Stimulated activated CD4-positive, alpha-beta T cell treated with anti-CD3 and anti-CD28 coated beads, Interleukin-12 subunit alpha, Interleukin-12 subunit beta, amount 100 ng/mL, for 4 hours (primary cell): ENCODE measurements around the gene GATA2.

Experiments used
- DNase-seq: peaks from one replicate; pipeline ENCODE4 v3.0.0-alpha.2; 2020

GATA2 gene

GRCh38 chr3:128487813-128488635 is 5.0 kb downstream of the GATA2 start:
- DNase-seq, result peak; percentile 36

DNA sequence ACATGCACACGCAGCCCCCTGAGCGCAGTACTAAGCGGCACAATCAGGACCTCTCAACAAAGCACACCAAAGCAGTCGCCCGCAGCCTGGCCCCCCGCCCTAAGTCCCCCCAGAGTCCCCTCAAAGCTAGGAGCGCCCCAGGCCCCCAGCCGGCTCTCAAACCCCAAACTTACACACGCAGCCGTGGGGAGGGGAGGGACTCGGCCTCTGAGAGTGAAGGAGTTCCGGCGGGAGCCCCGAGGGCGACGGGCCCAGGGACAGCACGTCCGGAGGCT is 5.5 kb downstream of the GATA2 start:
- no peak for DNase-seq

GRCh38 chr3:128486681-128487537 is 6.1 kb downstream of the GATA2 start:
- no peak for DNase-seq

DNA sequence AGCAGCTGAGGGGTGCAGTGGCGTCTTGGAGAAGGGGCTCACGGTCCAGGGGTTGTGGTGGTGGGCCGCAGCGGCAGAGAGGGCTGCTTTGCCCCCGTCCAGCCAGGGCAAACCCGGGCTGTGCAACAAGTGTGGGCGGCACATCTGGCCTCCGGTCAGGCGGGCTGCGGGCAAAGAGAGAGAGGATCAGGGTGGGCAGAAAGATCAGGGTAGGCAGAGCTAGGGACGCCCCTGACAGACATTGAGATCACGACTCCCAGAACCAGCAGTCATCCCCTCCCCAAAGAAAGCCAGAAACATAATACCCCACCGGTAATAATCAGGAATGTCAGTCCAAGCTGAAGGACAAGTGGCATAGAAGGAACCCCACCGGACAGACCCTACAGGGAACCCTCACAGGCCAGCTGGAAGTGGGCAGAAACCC is 6.8 kb downstream of the GATA2 start:
- DNase-seq, result no peak

GRCh38 chr3:128485282-128486204 is 7.5 kb downstream of the GATA2 start:
- DNase-seq, result no peak

GRCh38 chr3:128484404-128485281 is 8.4 kb downstream of the GATA2 start:
- DNase-seq, result no peak

- no peak for DNase-seq
Measured at GRCh38 chr3:128483657-128484403, 9.2 kb downstream of the GATA2 start.

- no peak for DNase-seq
Measured at GRCh38 chr3:128482666-128483656, 10.0 kb downstream of the GATA2 start.

GRCh38 chr3:128482175-128482574 is 10.8 kb downstream of the GATA2 start:
- DNase-seq, result no peak

- DNase-seq, result no peak
Measured at GRCh38 chr3:128481438-128481942, 11.5 kb downstream of the GATA2 start.

DNA sequence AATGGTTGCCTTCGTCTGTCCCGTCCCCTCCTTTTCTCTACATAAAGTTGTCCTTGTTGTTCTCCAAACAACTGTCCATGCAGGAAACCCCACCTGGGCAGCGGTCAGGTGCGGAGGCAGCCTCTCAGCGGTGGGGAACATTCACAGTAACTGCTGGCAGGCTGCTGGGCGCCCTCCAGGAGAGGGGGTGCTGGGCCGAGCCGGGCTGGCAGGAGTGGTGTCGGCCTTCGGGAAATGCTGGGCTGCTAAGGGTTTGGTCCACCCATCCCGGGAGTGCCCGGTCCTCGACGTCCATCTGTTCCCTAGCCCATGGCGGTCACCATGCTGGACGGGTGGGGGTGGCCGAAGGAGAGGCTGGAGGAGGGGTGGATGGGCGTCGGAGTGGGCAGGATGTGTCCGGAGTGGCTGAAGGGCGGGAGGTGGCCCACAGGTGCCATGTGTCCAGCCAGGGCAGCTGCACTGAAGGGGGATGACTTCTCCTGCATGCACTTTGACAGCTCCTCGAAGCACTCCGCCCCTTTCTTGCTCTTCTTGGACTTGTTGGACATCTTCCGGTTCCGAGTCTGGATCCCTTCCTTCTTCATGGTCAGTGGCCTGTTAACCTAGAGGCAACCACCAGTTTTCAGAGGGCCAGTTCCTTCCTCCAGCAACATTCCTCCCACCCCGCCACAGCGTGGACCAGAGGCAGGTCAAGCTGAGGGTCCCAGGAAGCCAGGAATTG is 12.1 kb downstream of the GATA2 start:
- no peak for DNase-seq

- DNase-seq, result no peak
Measured at GRCh38 chr3:128480278-128480677, 12.7 kb downstream of the GATA2 start.

GRCh38 chr3:128479558-128480086 is 13.4 kb downstream of the GATA2 start:
- DNase-seq, result no peak

- DNase-seq, result no peak
Measured at GRCh38 chr3:128478576-128479506, 14.2 kb downstream of the GATA2 start.

DNA sequence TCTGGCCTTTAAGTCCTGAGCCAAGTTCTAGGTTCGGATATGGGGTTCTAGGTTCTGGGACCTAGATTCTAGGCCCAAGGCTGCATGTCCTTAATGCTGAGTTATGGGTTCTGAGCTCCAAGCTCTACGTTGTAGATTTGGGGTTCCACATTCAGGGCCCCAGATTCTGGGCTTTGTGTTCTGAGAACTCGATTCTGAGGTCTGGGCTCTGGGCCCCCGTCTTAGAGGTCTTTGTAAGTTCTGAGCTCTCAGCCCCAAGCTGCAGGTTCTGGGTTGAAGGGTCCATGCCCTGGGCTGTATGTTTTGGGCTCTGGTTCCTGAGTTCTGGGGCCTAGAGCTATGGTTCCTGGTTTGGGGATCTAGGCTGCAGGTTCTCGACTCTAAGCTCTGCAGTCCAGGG is 16.3 kb downstream of the GATA2 start:
- no peak for DNase-seq

GRCh38 chr3:128475355-128475754 is 17.6 kb downstream of the GATA2 start:
- DNase-seq, result no peak

GRCh38 chr3:128473737-128474136 is 19.3 kb downstream of the GATA2 start:
- no peak for DNase-seq

- DNase-seq, result no peak
Measured at GRCh38 chr3:128473180-128473519, 19.9 kb downstream of the GATA2 start.
